ENCODE data around the gene SLC9A7.

SLC9A7 gene

DNA sequence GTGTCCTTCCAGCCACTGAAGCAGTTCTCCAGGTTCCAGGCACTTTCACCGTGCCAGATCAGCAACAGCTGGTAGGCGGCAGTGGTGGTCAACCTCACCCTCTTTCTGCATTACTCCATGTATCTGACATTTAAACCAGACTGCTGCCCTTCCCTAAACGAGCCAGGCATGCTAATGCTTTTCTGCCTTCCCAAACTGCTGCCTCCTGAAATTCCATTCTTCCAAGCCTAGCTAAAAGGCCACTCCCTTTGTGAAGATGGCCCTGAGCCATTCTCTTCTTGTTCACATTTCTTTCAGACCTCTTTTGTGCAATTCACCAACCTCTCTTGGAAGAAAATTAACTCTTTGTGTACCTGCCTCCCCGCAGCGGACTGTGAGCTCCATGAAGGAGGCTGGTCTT is 111.7 kb downstream of the SLC9A7 start:
- DNase-seq (ENCODE audit: low read depth) = no peak

DNA sequence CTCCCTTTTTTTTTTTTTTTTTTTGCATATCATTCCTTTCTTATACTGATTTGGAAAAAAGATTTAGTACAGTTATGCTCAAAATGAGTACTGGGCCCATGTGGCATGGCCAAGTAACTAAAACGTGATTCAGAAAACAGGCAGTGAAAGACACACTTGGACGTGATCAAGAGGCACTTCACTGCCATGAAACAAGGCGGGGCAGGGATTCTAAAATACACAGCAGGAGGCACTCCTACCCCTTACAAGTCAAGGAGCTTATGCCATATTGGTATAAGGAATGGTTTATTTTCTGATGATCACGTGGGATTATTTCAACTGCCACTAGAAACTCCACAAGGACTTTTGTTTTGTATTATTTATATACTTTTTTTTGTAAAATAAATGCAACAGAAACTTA is 113.3 kb downstream of the SLC9A7 start:
- no peak for DNase-seq (ENCODE audit: low read depth)

DNA sequence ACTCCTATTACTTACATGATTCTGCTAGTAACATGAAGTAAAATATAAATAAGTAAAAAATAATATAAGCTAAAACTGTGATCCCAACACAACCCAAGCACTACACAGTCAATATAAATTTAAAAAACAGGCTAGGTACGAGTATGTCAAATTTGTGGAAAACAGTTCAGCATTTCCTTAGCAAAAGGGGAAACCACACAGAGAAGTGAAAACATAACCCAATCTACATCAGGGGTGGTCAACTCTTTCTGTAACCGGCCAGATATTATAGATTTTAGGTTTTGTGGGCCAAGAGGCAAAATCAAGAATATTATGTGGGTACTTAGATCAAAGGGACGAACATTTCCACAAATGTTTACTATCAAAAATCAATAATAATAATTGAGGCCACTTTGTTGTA is 115.3 kb downstream of the SLC9A7 start:
- no peak for DNase-seq (ENCODE audit: low read depth)

DNA sequence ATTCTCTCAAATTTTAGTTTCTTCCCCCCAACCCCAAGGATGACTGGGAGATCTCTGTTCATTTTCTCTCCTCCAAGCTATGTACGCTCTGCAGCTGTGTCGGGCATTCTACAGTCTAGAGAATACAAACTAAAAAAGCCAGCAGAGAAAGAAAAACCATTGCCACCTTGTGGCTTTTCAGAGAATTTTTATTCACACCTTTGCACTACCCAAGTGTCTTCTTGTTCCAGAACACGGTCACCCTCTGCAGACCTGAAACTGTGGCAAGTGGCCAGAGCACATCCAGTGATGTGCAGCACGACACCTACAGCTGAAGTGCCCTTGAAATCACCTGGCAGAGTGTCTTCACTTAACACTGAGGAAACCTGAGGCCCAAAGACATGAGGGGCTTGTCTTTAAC is 116.8 kb downstream of the SLC9A7 start:
- no peak for DNase-seq (ENCODE audit: low read depth)

DNA sequence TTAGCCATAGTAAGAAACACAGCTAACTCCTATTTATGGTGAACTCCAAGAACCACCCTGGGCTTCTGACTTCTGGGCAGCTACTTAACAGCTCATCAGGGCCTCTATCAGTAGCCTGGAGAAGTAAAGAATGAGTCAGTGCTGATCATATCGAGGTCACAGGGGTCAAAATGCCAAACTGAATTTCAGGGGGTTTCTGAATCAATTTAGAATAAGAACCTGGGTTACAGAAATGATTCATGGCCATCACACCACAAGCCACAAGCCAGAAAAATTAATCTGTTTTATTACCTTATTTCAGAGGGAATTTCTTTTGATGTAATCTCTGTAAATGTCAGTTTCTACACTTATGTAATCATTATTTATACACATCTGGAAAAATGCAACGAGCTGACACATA is 121.0 kb downstream of the SLC9A7 start:
- no peak for DNase-seq (ENCODE audit: low read depth)

DNA sequence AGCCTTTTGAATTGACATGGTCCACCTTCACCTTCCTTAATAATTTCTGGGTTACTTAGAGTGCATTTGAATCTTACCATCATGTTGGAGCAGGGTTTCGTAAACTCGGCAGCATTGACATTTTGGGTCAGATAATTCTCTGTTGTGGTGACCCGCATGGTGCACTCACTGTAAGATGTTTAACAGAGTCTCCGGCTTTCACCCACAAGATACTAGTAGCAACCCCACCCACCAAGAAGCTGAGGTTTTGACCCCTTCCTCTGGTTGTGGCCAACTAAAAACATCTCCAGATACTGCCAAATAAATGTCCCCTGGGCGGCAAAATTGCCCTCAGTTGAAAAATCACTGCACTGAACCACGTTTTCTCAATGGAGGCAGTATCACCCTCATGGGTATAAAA is 122.7 kb downstream of the SLC9A7 start:
- DNase-seq (ENCODE audit: low read depth) = no peak

DNA sequence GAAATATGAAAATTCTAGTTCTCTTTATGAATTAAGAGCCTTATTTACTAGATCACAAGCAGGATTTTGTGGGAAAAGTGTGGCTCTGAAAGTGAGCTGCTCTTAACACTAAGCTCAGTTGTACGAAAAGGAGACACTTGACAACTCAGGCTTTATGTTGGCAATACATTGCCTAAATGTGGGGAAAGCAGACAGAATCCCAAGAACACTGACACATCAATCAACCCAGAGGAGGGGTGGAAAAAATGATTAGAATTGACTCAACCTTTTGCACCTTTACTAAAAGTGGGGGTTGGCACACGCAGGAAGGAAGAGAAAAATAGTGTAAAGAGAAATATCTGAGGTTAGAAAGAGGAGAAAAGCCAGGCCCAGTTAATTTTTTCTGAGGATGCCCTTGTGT is 123.7 kb downstream of the SLC9A7 start:
- DNase-seq (ENCODE audit: low read depth) = no peak

DNA sequence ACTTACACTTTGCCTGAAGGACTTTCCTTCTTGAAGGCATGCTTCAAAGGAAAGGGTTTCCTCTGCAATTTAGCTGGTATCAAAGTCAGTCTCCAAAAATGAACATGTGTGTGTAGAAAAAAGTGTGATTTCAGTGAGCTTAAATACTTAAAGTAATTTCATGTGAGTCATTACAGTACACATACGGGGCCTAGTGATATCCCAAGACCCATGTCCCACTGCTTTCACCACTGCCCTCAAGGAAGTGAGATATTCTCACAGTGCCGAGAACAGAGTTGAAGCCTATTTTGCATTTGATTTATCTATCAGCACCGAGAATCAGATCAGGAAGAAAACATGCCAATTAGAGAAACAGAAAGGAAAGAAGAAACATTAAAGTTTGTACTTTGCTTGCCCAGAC is 124.3 kb downstream of the SLC9A7 start:
- no peak for DNase-seq (ENCODE audit: low read depth)

DNA sequence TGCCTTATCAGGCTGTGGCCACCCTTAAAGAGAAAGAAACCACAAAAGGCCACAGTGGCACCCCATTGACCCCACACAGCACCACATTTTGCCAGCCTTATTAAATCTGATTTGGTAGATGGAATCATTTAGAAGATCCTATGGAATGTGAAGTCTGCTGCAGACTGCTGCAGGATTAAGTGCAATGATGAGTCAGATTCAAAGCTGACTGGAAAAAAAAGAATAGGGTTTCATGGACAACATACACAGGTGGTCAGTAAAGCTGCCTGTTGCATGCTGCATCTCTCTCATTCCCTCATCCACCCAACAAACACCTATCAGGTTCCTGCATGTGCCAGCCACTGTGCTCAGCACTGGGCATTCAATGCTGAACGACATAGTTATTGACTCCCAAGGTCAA is 128.8 kb downstream of the SLC9A7 start:
- no peak for DNase-seq (ENCODE audit: low read depth)

DNA sequence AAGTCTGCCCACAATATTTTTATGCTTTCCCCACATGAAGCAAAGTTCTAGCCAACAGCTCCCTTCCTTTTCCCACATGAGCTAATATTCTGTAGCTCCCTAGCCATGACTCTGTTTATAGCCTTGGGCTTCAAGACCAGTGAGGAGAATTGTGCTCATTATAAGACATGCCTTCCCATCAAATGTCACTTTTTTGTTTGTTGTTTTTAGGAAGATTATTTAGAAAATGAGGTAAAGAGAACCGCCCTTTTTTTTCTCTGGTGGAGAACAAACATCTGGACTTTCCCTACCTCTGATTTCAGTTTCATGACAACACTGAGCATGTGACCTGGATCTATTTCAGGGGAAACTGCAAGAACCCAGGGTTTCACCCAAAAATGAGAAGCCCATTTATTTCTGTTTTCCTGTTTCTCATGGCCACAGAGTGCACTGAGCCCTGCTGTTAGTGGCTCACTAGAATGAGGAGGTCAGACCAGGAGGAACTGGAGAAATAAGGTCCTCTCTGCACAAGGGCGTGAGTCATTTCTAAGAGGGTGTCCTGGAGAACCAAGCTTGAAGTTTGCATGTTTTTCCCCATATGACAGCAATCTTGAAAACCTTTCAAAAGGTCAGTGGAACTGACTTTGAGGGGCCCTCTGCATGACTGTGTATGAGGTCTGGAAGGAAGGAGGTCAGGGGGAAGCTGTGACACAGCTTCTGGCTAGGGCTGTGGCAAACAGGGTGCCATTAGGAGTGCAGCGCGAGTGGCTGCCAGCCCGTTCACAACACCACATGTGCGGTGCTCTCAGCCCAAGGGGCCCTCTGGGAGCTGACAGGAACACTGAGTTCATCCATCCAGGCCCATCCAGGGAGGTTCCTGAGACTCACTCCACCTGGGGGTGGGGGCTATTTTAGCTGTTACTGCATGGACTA is 130.2 kb downstream of the SLC9A7 start:
- DNase-seq (ENCODE audit: low read depth) = no peak

DNA sequence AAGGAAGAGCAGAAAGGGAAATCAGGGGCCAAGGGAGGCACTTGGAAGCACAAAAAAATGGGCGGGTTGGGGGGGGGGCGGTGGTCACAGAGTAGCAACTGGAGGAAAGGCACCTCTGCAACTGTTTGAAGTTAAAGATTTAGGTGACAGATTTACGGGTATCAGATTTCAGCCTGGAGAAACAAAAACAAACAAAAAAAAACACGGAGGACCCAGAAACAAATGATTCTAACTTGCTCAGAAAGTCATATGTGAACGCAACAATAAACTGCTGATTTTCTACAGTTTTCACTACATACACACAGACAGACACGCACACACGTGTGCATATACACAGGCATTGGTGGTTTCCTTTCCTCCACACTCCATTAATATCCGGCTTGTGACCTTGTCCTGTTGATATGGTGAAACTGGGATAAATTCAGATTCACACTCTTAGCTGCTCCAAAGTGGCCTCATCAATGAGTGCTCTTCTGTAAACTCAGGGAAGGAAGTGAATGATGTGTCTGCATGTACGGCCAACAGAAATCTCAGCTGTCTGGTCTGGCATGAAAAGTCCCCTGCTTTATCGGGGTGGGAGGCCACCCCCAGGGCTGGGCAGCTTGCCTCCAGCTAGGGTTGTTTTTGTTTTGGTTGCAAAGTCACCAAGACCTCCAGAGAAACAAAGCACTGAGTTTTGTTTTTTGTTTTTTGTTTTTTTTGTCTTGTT is 131.1 kb downstream of the SLC9A7 start:
- DNase-seq (ENCODE audit: low read depth) = no peak

DNA sequence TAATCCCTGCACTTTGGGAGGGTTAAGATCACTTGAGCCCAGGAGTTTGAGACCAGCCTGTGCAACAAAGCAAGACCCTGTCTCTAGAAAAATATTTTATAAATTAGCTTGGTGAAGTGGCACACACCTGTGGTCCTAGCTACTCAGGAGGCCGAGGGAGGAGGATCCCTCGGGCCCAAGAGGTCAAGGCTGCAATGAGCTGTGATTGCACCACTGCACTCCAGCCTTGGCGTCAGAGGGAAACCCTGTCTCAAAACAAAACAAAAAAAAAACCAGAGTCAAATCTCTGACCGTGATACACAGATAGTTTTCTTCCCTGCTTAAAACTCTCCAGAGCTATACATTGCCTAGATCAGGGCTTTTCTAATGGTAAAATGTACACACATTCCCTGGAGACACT is 131.9 kb downstream of the SLC9A7 start:
- no peak for DNase-seq (ENCODE audit: low read depth)

DNA sequence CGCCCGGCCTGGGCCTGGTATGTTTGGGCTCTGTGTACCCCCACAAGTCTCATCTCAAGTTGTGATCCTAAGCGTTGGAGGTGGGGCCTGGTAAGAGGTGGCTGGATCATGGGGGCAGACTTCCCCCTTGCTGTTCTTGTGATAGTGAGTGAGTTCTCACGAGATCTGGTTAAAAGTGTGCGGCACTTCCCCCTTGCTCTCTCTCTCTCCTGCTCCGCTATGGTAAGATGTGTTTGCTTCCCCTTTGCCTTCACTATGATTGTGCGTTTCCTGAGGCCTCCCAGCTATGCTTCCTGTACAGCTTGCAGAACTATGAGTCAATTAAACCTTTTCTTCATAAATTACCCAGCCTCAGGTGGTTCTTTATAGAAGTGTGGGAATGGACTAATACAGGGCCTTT is 132.4 kb downstream of the SLC9A7 start:
- DNase-seq (ENCODE audit: low read depth) = no peak

DNA sequence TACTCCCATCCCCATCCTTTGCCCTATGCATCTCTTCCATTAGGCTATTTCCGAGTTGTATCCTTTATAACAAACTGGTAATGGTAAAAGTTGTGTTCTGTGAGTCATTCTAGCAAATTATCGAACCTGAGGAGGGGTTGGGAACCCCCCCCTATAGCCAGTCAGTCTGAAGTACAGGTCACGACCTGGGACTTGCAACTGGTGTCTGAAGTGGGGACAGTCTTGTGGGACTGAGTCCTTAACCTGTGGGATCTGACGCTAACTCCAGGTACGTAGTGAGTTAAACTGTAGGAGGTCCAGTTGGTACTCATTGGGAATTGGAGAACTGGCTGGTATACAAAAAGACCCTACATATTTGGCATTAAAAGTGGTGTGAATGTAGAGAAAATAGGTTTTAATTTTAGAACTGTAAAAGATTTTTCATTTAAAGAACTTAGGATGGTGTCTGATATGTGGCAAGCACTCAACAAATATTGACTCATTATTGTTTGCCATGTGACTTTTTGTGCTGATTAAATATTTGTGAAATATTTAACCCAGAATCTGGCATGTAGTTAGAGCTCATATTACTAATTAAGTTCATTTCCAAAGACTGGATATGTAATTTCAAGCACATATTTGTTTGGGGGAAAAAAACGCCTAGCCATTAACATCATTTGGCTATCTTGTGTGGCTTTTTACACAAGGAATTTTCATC is 134.7 kb downstream of the SLC9A7 start:
- DNase-seq (ENCODE audit: low read depth) = no peak

DNA sequence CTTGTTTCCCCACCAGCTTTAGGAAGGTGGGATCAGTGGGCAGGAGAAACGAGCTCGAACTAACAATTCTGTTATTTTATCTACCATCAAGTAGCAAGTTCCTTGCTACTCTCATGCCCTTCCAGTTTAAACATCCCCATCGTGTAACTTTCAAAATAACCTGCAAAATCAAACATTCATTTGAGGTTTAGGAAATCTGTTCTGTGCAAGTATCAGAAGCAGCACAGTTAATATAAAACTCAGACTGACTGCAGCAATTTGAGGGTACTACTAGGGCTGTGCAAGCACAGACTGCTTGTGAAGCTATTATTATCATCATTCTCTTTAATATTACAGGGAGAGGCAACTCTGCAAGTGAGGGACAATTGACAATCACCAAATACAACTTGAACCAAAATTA is 137.3 kb downstream of the SLC9A7 start:
- no peak for DNase-seq (ENCODE audit: low read depth)

DNA sequence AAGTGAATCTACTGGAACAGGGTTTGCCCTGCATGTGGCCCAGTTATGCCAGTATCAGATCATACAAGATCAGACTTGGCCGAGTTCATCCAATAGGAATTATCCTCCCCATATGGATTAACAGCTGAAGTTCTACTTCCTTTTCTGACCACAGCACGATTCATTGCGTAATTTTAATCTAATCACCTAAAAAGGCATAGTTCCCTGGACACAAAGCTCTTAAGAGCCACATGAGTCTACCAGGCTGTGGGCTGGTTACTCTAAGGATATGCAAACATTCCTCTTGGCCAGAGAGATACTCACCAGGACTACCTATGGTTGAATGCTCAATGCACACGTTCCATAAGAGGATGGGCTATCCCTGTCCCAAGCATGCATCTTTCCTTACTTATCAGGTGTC is 138.4 kb downstream of the SLC9A7 start:
- no peak for DNase-seq (ENCODE audit: low read depth)

DNA sequence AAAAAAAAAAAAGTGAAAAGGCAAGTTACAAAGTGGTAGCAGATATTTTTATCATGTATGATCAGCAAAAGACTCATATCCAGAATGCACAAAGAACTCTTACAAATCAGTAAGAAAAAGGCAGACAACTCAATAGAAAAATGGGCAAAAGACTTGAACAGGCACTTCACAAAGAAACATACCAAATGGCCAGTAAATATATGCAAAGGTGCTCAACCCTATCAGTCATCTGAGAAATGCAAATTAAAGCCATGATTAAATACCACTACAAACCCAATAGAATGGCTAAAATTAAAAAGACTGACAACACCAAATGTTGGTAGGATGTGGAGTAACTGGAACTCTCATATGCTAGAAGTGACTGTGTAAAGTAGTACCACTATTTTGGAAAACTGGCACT is 140.0 kb downstream of the SLC9A7 start:
- DNase-seq (ENCODE audit: low read depth) = no peak

DNA sequence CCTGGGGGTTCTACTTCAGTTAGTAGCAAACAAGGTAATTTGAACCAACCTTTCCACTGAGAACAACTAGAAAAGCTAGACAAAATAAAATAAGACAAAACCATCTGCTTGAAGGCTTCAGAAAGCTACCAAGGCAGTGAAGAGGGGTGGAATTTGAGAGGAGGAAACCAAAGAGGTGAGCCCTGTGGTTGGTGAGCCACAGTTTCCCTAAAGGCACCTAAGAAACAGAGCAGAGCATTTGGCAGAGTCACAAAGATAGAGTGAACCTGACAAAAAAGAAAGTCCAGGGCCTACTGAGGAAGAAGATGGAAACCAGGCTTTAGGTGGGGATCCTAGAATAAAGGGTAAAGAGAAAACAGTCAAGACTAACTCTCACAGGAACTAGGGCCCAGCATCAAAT is 141.0 kb downstream of the SLC9A7 start:
- DNase-seq (ENCODE audit: low read depth) = no peak

DNA sequence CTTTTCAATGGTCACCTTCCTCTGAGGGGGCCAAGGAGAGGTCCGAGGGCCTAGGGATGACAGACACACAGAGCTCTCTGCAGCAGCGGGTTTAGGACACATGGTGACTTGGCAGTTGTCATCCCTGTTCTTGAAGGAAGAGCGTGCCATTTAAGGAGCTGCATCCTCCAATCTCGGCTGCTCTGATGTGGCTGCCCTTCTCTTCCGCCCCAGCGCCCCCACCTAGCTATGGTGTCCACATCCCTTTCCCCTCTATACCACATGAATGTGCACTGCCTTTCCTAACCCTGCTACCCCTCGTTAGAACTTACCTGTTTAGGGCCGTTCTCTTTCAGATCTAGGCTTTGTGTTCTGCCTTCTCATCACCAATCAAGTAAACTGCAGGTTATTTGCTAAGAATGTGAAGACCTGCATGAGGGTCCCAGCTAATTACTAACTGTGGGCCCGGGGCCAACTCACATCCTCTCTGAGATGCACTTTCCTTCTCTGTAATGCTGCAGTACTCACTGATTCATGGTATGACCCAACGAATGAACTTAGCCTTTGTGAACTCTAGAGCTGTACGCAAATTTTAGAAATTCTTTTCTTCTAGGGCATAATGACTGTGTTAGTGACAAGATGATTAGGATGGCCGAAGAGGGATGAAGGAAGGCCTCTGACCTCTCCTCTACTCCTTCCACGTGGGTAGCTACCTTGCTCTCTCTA is 147.1 kb downstream of the SLC9A7 start:
- DNase-seq (ENCODE audit: low read depth) = peak; percentile 2

DNA sequence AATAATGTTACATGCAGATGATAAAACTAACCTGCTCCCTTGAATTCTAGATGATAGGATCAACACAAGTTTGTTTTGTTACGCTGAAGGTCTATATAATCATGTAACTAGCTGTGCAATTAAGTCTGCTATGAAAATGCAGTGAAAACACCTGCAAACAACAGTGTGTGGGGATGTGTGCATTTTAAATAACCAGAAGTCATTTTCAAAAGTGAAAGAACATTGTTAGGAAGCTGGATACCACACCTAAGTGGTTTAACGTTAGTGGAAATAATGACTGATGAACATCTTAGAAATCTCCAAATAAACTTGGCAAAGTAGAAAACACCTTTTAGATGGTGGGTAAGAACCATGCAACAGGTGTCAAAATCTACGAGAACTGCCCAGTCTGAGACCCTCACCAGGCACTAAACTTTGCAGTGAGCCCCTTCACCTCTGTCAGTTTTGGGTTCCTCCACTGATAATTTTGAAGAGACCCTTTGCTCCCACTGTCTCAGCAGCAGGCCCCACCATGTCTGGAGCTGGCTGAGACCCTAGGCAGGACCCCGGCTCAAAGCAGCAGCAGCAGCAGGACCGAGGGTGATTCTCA is 148.8 kb downstream of the SLC9A7 start:
- no peak for DNase-seq (ENCODE audit: low read depth)

DNA sequence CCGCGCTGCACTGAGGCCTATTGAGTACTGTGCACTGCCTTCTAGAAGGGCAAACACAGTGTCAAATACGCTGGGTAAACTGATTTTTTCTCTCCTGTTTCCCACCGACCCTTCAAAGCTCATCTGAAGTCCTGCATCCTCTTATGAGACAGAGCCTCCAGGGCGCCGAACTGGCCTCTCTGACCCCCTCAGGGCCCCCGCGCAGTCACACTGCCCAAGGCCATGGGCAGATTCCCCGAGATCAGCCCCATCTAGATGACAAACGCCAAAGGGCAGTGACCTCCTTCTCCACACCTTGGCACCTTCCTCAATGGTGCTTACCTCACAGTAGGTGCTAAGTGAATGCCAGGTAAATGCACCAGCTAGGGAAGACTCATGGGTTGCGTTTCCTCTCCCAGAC is 151.0 kb downstream of the SLC9A7 start:
- no peak for DNase-seq (ENCODE audit: low read depth)

Data from stimulated activated CD8-positive, alpha-beta memory T cell treated with anti-CD3 and anti-CD28 coated beads, Interleukin-15, amount 100 ng/mL, for 1 hour (primary cell).